Endothelial cell of umbilical vein (primary cell): ENCODE measurements around the gene PPP1R3E. TPM values are rescaled to one million over a fixed set of nuclear protein-coding genes. Genes with fewer than 3 reads are reported as not detected.

Experiments
- BruUV-seq: library from RNA; stranded (reverse); fragments of 400-500 nt; replicated peaks from 2 replicates; lab custom pipeline; 2021; lab: Mats Ljungman, UMichigan
- CTCF ChIA-PET: fragments of 300-600, 350-600 bp; sonication (Branson Sonifier 250); formaldehyde crosslinking; loops from one replicate; lab custom pipeline; 2021; ENCODE audit warnings: antibody characterized with exemption, inconsistent platforms; lab: Charles Lee
- POLR2A ChIA-PET: fragments of 300-600, 350-600 bp; sonication (Branson Sonifier 250); formaldehyde crosslinking; loops from one replicate; lab custom pipeline; 2021; ENCODE audit warnings: antibody characterized with exemption, inconsistent platforms; lab: Charles Lee
- DNase-seq: peaks from one replicate; pipeline ENCODE4 v3.0.0-alpha.2; 2011; ENCODE audit warnings: low read depth, low spot score
- FAIRE-seq: peaks from 2 replicates; lab custom pipeline; 2011; peaks lifted over from hg19 to GRCh38; lab: Jason Lieb, UNC
- H2AFZ ChIP-seq: 2 replicates; pipeline ENCODE4 v1.6.0; 2012; ENCODE audit warnings: low read depth, low read length, control low read depth, inconsistent platforms
- H3K27ac ChIP-seq: 2 replicates; pipeline ENCODE4 v1.5.1; 2011; ENCODE audit warnings: low read depth, mild to moderate bottlenecking, control low read depth, low read length, moderate library complexity; ENCODE audit not compliant: insufficient read depth
- H3K27me3 ChIP-seq, 2 experiments: 2 replicates each; pipeline versions ENCODE4 v1.6.0 to v1.6.1; 2011; ENCODE audit warnings: low read length in 2 of 2, mixed read lengths in 1 of 2; ENCODE audit not compliant: control insufficient read depth in 2 of 2, insufficient read depth in 2 of 2
- H3K36me3 ChIP-seq, 2 experiments: 2 replicates in 1 of 2; 3 replicates in 1 of 2; pipeline ENCODE4 v1.5.1; 2011; ENCODE audit warnings: low read length in 2 of 2, mild to moderate bottlenecking in 1 of 2, moderate library complexity in 1 of 2; ENCODE audit not compliant: control insufficient read depth in 2 of 2, insufficient read depth in 2 of 2; ENCODE audit errors: extremely low read depth in 1 of 2
- H3K4me1 ChIP-seq: 3 replicates; pipeline ENCODE4 v1.5.1; 2011; ENCODE audit warnings: mild to moderate bottlenecking, low read length; ENCODE audit not compliant: control insufficient read depth, insufficient read depth; ENCODE audit errors: extremely low read depth
- H3K4me2 ChIP-seq: 2 replicates; pipeline ENCODE4 v1.6.1; 2011; ENCODE audit warnings: low read length, control low read depth, mixed read lengths; ENCODE audit not compliant: insufficient read depth
- H3K4me3 ChIP-seq, 3 experiments: fragments of 200-600 bp in 1 of 3; sonication (generic), shearing (Covaris generic) in 1 of 3; replicated peaks in 1 of 3; 2 replicates each; pipeline ENCODE4 v1.5.1; 2011 to 2016; ENCODE audit warnings: control low read depth in 3 of 3, low read length in 3 of 3, mild to moderate bottlenecking in 2 of 3, inconsistent platforms in 1 of 3, low read depth in 1 of 3, moderate library complexity in 1 of 3; ENCODE audit not compliant: insufficient read depth in 1 of 3
- H3K79me2 ChIP-seq: 2 replicates; pipeline ENCODE4 v1.6.0; 2012; ENCODE audit warnings: low read length, inconsistent platforms; ENCODE audit not compliant: control insufficient read depth, insufficient read depth
- H3K9ac ChIP-seq: replicated peaks from 2 replicates; pipeline ENCODE3; 2011; ENCODE audit warnings: low read length, control low read depth; ENCODE audit not compliant: insufficient read depth; ENCODE audit errors: extremely low read depth
- H3K9me1 ChIP-seq: replicated peaks from 3 replicates; pipeline ENCODE4 v1.6.0; 2011; ENCODE audit warnings: mild to moderate bottlenecking, low read length; ENCODE audit not compliant: control insufficient read depth, insufficient read depth; ENCODE audit errors: extremely low read depth
- H3K9me3 ChIP-seq: replicated peaks from 2 replicates; pipeline ENCODE4 v1.5.1; 2012; ENCODE audit warnings: low read length, inconsistent platforms; ENCODE audit not compliant: control insufficient read depth, insufficient read depth
- H4K20me1 ChIP-seq: replicated peaks from 2 replicates; pipeline ENCODE3; 2011; ENCODE audit warnings: mild to moderate bottlenecking, low read length; ENCODE audit not compliant: control insufficient read depth, insufficient read depth; ENCODE audit errors: extremely low read depth
- CTCF ChIP-seq, 2 donors: IDR thresholded peaks; 1 replicate in 1 of 2; 2 replicates in 1 of 2; pipeline ENCODE4 v1.5.1; 2011; ENCODE audit warnings: low read length in 2 of 2, mild to moderate bottlenecking in 2 of 2, moderate library complexity in 2 of 2, control low read depth in 1 of 2, inconsistent platforms in 1 of 2, low read depth in 1 of 2; ENCODE audit not compliant: insufficient read depth in 1 of 2; ENCODE audit errors: extremely low read depth in 1 of 2
- EZH2 ChIP-seq: IDR thresholded peaks from 2 replicates; pipeline ENCODE4 v1.6.1; 2012; ENCODE audit warnings: borderline replicate concordance, low read depth, mild to moderate bottlenecking, moderate library complexity, low read length, inconsistent platforms; ENCODE audit not compliant: severe bottlenecking
- FOS ChIP-seq: IDR thresholded peaks from 2 replicates; pipeline ENCODE4 v1.6.1; 2011; ENCODE audit warnings: mild to moderate bottlenecking, low read length, moderate library complexity, borderline replicate concordance; ENCODE audit not compliant: insufficient read depth
- GATA2 ChIP-seq: IDR thresholded peaks from 2 replicates; pipeline ENCODE4 v1.7.0; 2011; ENCODE audit warnings: low read depth, mild to moderate bottlenecking, moderate library complexity, mixed read lengths, low read length; ENCODE audit not compliant: insufficient read length, insufficient read depth
- JUN ChIP-seq: IDR thresholded peaks from 2 replicates; pipeline ENCODE4 v1.6.1; 2011; ENCODE audit warnings: borderline replicate concordance, low read depth; ENCODE audit not compliant: insufficient read length, insufficient read depth
- MYC ChIP-seq: IDR thresholded peaks from one replicate; pipeline ENCODE4 v1.6.1; 2011; ENCODE audit warnings: mild to moderate bottlenecking, low read depth, low read length
- POLR2A ChIP-seq: IDR thresholded peaks from 2 replicates; pipeline ENCODE4 v1.6.1; 2012; ENCODE audit warnings: low read depth, mild to moderate bottlenecking, control low read depth, low read length
- POLR2AphosphoS5 ChIP-seq: IDR thresholded peaks from 2 replicates; pipeline ENCODE4 v1.6.1; 2012; ENCODE audit warnings: low read depth, mild to moderate bottlenecking, control low read depth, low read length, moderate library complexity; ENCODE audit not compliant: insufficient read depth
- dilution Hi-C: fragments of 300-500 bp; cut with MboI; formaldehyde crosslinking; loops from one replicate; pipeline ENCODE4 v1.15.0; 2019; ENCODE audit warnings: low sequenced_read_pairs; ENCODE audit not compliant: extremely low pct_ligation_motif_present
- intact Hi-C: fragments of 100-400 bp; cut with micrococcal nuclease; formaldehyde crosslinking; loops from one replicate; pipeline ENCODE4 v1.10.0; 2022
- polyA plus RNA-seq, 4 experiments: library from polyadenylated mRNA; depleted of rRNA in 3 of 4; stranded (reverse) in 3 of 4; unstranded in 1 of 4; fragments of >200 nt; gene quantifications; 2 replicates each; pipeline versions ENCODE4 v1.2.1 to v1.2.3, GENCODE V29; 2011 to 2012; ENCODE audit warnings: missing spikeins in 1 of 4
- total RNA-seq: library from RNA; stranded (reverse); gene quantifications from 2 replicates; pipeline ENCODE4 v1.2.3, GENCODE V29; 2021
- TF ChIP-seq, protein P1 (sequence below): IDR thresholded peaks from 2 replicates; pipeline ENCODE4 v1.6.1; 2011; ENCODE audit not compliant: insufficient read depth, insufficient read length

PPP1R3E gene
- total and polyA plus RNA-seq, 2 donors (not counting 3 experiments of a cell fraction or from before 2014, with no cell fraction given), result 4.3 to 7.4 TPM

- no peak overlapping the region for H3K9ac ChIP-seq
- peaks cover 32 to 34% of the 10 kb centered on the region in 2 experiments for H3K27me3 ChIP-seq
- H3K9me1 ChIP-seq, result no peaks in the 10 kb centered on the region
- no TSS peak for BruUV-seq
- no peak for TF ChIP-seq POLR2A
- no peak for TF ChIP-seq FOS
- TF ChIP-seq GATA2, result no peak
- TF ChIP-seq MYC, result no peak
- TF ChIP-seq, protein P1, sequence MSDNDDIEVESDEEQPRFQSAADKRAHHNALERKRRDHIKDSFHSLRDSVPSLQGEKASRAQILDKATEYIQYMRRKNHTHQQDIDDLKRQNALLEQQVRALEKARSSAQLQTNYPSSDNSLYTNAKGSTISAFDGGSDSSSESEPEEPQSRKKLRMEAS, result no peak
- no peak for TF ChIP-seq JUN
- TF ChIP-seq EZH2, result no peak
- no peak for TF ChIP-seq POLR2AphosphoS5
- TF ChIP-seq CTCF (IDR thresholded peaks at IDR 0.05; ENCODE audit: extremely low read depth in 1 of 2, insufficient read depth in 1 of 2, low read depth in 1 of 2, low read length in 2 of 2), result no peak
- no peaks in the 10 kb centered on the region for H4K20me1 ChIP-seq
- no peaks in the 10 kb centered on the region for H3K9me3 ChIP-seq
- dilution Hi-C loops, result no loop called here
- ChIA-PET POLR2A (no interaction called here), CTCF (no interaction called here)
- no peak overlapping the region for H2AFZ ChIP-seq
- intact Hi-C loops, result no loop called here
- H3K27ac ChIP-seq, result no peak overlapping the region
- no peaks in the 10 kb centered on the region for H3K79me2 ChIP-seq
- DNase-seq, result no peak
- H3K4me3 ChIP-seq, result no peak overlapping the region
- no peaks in the 10 kb centered on the region for H3K4me1 ChIP-seq
- H3K4me2 ChIP-seq, result no peak overlapping the region
- no peak for FAIRE-seq
- no peaks in the 10 kb centered on the region for H3K36me3 ChIP-seq
These were observed 46.6 kb upstream of the PPP1R3E start for GRCh38 chr14:23349156-23349845.
